AG09319 (cell line): ENCODE results near the gene CPNE2.
"Not testable (repeated sequence)": the region's sequence is repeated elsewhere in the genome, so short reads cannot be mapped to it uniquely, and the experiment has no call there.

Experiments used
- DNase-seq: peaks from one replicate; pipeline ENCODE4 v3.0.0-alpha.2; 2010; ENCODE audit warnings: low read depth; ENCODE audit errors: extremely low read depth
- TF ChIP-seq, protein P1 (sequence below): IDR thresholded peaks from 2 replicates; pipeline ENCODE4 v1.5.1; 2011; ENCODE audit warnings: low read depth, mild to moderate bottlenecking, inconsistent platforms, low read length, moderate library complexity

CPNE2 gene

DNA sequence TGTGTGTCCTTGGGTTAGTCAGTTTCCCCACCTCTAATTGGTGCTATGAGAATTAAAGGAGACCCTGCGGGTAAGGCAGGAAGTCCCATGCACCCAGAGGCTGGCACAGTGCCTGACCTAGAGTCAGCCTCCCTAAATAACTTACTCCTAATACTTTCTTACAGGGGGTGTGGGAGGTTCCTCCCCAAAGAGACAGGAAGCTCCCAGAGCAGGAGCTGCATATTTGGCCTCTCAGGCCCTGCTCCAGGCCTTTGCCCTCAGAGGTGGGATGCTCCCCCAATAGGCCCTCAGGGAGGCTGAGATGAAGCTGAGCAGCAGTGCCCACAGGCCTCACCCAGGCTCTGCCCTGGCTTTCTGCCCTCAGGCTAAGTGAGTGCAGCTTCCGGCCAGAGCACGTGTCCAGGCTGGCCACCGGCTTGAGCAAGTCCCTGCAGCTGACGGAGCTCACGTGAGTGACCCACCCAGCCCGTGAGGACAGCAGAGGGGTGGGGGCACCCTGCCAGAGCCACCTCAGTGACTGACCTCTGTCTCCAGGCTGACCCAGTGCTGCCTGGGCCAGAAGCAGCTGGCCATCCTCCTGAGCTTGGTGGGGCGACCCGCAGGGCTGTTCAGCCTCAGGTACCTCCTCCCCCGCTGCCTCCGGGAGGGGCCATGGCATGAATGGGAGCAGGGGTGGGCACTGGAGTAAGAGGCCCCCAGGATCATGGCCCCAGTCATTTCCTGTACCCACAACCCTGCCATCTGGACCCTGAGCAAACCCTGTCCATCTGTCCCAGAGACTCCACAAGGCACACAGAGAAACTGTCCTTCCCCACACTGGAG, 31.1 kb upstream of the CPNE2 start:
- DNase-seq = peak; percentile 44
- TF ChIP-seq, protein P1, sequence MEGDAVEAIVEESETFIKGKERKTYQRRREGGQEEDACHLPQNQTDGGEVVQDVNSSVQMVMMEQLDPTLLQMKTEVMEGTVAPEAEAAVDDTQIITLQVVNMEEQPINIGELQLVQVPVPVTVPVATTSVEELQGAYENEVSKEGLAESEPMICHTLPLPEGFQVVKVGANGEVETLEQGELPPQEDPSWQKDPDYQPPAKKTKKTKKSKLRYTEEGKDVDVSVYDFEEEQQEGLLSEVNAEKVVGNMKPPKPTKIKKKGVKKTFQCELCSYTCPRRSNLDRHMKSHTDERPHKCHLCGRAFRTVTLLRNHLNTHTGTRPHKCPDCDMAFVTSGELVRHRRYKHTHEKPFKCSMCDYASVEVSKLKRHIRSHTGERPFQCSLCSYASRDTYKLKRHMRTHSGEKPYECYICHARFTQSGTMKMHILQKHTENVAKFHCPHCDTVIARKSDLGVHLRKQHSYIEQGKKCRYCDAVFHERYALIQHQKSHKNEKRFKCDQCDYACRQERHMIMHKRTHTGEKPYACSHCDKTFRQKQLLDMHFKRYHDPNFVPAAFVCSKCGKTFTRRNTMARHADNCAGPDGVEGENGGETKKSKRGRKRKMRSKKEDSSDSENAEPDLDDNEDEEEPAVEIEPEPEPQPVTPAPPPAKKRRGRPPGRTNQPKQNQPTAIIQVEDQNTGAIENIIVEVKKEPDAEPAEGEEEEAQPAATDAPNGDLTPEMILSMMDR = no peak

DNA sequence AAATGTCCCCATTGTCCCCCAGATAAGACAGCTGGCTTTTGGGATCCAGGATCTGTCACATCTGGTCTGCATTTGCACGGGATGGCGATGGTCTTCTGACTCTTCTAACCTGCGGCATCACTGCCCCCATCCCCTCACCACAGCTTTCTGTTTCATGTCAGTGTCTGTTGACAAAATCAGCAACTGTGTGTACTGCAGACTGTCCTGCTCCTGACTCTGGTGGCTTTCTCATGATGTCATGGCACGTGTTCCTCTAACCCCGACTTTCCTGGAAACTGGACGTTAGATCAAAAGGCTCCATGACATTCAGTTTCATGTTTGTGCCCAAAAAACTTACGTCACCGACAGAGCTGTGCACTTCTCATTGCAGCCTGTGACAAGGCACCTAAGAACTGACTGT, 30.1 kb upstream of the CPNE2 start:
- no peak for DNase-seq
- TF ChIP-seq, protein P1 = no peak

DNA sequence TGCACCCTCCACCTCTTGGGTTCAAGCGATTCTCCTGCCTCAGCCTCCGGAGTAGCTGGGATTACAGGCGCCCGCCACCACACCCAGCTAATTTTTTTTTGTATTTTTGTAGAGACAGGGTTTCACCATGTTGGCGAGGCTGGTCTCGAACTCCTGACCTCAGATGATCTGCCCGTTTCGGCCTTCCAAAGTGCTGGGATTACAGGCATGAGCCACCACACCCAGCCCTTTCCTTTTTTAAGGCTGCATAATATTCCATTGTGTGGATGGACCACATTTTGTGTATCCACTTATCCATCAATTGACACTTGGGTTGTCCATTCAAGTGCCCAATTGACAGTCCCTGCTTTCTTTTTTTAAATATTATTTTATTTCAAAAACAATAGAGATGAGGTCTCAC, 29.2 kb upstream of the CPNE2 start:
- DNase-seq = not testable (repeated sequence)

DNA sequence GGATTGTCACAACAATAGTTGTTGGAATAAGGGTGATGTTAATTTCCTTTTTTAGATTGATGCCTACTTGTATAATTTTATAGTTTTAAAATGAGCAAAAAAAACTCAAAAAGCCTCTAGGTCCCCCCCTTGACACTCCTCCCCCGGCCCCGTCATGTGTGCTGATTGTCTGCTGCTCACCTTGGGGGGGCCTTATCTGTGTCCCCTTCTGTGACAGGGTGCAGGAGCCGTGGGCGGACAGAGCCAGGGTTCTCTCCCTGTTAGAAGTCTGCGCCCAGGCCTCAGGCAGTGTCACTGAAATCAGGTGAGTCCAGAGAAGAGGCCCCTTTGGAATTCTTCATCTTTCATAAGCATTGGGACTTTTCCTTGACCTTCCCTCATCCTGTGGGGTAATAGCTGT, 27.4 kb upstream of the CPNE2 start:
- TF ChIP-seq, protein P1 = no peak
- DNase-seq = no peak

DNA sequence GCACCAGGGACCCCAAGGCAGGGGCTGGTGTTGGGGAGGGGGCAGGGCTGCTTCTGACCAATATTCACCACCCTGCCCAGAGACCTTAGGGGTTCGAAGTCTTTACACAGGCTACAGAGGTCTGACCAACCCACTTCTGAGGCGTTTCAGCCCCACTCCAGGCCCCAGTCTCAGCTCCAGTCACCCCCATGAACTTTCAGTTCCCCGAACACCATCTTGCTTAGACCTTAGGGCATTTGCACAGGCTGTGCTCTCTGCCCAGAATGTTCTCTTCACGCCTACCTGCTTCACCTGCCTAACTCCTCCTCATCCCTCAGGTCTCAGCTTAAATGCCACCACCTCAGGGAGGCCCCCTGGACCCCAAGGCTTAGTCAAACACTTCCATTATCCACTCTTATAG, 25.8 kb upstream of the CPNE2 start:
- DNase-seq = no peak
- TF ChIP-seq, protein P1 = no peak

DNA sequence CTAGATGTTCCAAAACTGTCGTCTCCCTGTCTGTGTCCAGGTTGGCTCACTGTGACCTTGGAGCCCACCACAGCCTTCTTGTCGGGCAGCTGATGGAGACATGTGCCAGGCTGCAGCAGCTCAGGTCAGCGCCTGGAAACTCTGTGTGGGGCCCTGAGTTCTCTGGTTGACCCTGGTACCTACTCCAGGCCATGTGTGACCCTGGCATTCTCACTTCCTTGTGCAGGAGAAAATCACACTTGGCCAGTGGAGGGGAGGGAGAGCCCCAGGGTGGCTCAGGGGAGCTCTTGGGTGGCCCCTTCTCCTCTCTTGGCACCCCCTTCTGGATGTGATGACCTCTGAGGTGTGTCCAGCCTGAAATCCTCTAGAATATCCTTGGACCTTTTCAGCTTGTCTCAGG, 25.0 kb upstream of the CPNE2 start:
- TF ChIP-seq, protein P1 = no peak
- DNase-seq = no peak

DNA sequence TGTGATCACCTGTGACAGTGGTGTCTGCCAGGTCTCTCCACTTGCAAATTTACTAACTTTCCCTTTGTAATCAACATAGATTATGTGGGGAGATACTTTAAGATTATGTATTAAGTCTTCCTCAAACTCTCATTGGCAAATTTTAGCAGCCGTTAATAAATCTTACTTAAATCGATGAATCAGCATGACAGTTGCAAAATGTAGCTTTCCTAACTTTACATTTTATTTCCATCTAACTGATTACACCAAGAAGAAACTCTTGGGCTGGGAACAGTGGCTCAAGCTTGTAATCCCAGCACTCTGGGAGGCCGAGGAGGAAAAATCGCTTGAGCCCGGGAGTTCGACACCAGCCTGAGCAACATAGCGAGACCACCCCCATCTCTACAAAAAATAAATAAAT, 23.3 kb upstream of the CPNE2 start:
- TF ChIP-seq, protein P1 = no peak
- no peak for DNase-seq
